ENCODE measurements around the gene ANKRD50.
A peak's percentile ranks its signal among the peaks of the same experiment; 100 is the strongest.

ANKRD50 gene

GRCh38 chr4:124636788-124637187 is 75.7 kb downstream of the ANKRD50 start:
- DNase-seq, result peak in 1 of 2 experiments; percentile 36

GRCh38 chr4:124635331-124635730 is 77.2 kb downstream of the ANKRD50 start:
- DNase-seq, result no peak

GRCh38 chr4:124633285-124633941 is 79.1 kb downstream of the ANKRD50 start:
- DNase-seq, result no peak

- DNase-seq, result no peak
These were observed 80.1 kb downstream of the ANKRD50 start for GRCh38 chr4:124632439-124632838.

GRCh38 chr4:124631760-124632159 is 80.8 kb downstream of the ANKRD50 start:
- peak in 1 of 2 experiments; percentile 37 for DNase-seq

GRCh38 chr4:124629681-124630080 is 82.9 kb downstream of the ANKRD50 start:
- DNase-seq, result no peak
